NCI-H526 (cell line): ENCODE measurements around the gene MMP7.
A peak's percentile ranks its signal among the peaks of the same experiment; 100 is the strongest.
"Not testable (repeated sequence)": the region's sequence is repeated elsewhere in the genome, so short reads cannot be mapped to it uniquely, and the experiment has no call there.

Experiments
- DNase-seq, 2 experiments: peaks; one replicate each; lab custom pipeline; 2025; lab: John Stamatoyannopoulos, UW

The MMP7 gene

GRCh38 chr11:102539567-102539966 lies 9.0 kb upstream of the MMP7 start:
- DNase-seq = no peak

- DNase-seq = no peak
Observed at GRCh38 chr11:102538932-102539331, 8.4 kb upstream of the MMP7 start.

GRCh38 chr11:102534261-102534872 lies 3.8 kb upstream of the MMP7 start:
- DNase-seq = peak in 1 of 2 experiments; percentile 18

GRCh38 chr11:102528618-102529017 lies 1.9 kb downstream of the MMP7 start:
- DNase-seq = no peak

DNA sequence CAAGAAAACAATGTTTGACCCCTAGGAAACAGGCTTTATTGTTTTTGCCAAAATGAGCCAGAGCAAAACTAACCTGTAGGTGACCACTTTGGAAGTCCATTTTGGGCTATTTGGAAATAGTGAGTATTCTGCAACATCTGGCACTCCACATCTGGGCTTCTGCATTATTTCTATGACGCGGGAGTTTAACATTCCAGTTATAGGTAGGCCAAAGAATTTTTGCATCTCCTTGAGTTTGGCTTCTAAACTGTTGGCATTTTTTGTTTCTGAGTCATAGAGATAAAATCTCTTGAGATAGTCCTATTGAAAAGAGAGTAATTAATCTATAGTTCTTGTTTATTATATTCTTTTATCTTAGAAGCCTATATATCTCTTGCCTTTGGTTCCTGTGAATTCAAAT lies 2.9 kb downstream of the MMP7 start:
- no peak for DNase-seq

DNA sequence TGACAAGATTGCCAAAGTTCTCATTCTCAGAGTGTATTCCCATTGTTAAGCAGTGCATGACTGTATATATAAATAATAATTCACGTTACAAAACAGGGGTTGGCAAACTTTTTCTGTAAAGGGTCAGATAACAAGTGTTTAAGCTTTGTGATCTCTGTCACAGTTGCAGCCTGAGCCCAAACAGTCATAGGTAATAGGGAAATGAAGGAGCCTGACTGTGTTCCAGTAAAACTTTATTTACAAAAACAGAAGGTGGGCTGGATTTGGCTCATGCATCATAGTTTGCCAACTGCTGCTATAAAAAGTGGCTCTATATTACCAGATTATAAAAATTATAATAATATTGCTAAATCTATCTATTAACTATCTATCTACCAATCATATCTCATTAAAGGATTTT lies 3.5 kb downstream of the MMP7 start:
- DNase-seq = no peak

DNA sequence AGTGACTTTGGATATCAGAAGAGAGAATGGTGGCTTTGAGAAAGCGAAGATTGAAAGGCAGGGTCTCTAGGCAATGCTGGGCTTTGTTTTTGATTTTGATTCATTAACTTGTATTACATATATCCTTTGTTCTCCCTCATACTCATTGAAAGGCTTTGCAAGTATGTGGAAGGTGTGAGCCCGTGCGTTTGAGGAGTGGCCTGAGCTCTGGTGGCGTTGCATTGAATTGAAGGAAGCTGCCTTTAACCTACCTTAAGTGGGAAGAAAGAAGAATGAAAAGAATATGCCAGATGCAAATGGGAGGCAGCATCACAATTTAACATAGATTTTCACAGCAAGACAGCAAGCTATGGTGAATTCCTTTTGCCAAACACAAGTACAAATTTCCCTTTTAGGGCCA lies 6.7 kb downstream of the MMP7 start:
- DNase-seq = no peak

DNA sequence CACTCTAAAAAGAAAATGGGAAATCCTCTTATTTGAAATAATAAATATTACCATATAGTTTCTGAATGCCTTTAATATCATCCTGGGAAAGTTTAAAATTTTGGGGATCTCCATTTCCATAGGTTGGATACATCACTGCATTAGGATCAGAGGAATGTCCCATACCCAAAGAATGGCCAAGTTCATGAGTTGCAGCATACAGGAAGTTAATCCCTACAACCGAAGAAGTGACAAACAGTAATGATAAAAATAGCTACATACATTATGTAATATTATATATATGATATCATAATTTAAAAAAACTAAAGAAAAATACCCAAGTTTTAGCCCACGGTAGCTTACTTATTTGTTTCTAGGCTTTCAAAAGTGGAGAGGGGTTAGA lies 7.4 kb downstream of the MMP7 start:
- DNase-seq = no peak

- DNase-seq = no peak
Observed at GRCh38 chr11:102522312-102523188, 8.0 kb downstream of the MMP7 start.

DNA sequence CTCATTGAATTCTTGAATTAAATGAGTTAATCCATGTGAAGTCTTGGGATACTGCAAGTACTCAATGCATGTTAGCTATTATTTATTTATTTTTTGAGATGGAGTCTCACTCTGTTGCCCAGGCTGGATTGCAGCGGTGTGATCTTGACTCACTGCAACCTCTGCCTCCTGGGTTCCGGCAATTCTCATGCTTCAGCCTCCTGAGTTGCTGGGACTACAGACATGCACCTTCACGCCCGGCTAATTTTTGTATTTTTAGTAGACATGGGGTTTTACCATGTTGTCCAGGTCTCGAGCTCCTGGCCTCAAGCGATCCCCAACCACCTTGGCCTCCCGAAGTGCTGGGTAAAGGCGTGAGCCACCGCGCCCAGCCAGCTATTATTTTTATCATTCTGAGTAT lies 9.4 kb downstream of the MMP7 start:
- no peak for DNase-seq

DNA sequence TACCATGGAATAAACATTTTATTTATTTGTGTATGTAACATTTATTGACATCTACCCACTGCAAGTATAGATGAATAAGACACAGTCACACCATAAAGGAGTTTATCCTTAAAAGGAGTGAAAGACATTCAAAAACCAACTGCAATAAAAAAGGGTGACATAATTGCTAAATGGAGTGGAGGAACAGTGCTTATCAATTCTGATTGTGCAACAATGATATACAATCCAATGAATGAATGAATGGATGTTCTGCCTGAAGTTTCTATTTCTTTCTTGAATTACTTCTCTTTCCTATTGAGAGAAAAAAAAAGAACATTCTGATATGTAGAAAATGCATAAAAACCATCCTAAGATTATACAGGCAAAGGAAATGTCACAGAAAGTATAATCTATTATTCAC lies 10.0 kb downstream of the MMP7 start:
- DNase-seq = no peak

DNA sequence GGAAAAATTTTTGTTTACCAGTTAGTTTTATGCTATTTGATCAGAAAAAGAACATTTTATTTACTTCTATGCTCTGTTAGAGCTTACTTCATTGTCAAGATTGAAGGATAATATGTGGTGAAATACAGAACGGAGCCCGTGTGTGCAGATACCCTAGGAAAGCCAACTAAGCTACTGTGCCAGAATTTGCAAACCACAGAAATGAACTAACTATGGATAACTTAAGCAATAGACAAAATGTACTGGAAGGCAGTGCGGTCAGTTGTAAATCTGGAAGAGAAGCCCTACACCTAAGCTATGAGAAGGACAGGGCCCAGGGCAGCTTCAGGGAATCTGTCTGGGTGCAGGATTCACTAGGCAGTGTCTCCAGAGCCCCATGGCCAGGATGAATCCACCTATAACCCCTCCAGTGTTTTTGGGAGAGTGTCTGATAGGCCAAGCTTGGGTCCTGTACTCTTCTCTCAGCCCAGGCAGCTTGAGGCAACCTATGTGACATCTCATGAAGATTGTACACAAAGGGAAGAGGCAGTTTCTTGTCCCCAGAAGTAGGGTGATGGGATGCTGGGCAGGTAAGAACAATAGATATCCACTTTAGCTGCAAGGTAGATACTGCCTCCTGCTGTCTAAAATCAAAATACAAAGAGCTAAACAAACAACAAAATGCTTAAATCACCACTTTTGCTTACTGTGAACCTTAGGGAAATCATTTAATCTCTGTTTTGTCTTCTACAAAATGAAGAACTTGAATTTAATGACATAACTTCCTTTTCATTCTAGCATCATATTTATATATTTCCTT lies 12.1 kb downstream of the MMP7 start:
- peak in 1 of 2 experiments; percentile 25 for DNase-seq

- no peak for DNase-seq
Observed at GRCh38 chr11:102517670-102518069, 12.9 kb downstream of the MMP7 start.

DNA sequence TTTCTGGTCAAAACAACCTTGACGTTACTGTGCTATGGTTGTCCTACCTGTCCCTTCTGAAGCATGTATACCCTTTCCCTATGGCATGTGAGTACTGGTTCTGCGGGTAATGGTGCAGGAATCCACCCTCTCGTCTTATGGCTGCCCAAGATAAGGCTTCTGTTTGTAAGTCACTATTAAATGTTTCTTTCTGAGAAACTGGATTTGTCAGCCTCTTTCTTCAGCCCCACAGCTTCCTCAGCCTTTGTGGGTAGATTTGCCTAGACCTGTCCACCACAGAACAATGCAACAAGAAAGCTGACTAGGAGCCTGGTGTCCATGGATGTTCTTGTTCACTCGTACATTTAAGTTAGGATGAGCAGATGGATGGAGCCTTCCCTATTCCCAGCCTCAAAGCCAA lies 14.4 kb downstream of the MMP7 start:
- DNase-seq = no peak

DNA sequence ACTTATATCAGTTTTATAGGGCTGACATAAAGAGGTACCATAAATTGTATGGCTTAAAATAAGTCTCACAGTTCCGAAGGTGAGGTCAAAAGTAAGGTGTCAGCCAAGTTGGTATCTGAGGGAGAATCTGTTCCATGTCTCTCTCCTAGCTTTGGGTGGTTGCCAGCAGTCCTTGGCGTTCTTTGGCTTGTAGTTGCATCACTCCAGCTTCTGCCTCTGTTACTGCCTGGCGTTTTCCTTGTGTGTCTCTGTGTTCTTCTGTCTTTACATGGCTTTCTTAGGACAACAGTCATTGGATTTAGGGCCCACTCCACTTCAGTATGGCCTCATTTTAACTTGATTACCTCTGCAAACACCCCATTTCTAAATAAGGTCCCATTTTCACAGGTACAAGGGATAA lies 16.7 kb downstream of the MMP7 start:
- no peak for DNase-seq

- DNase-seq = no peak
Observed at GRCh38 chr11:102510439-102511135, 20.0 kb downstream of the MMP7 start.

GRCh38 chr11:102502831-102503230 lies 27.7 kb downstream of the MMP7 start:
- not testable (repeated sequence) for DNase-seq

DNA sequence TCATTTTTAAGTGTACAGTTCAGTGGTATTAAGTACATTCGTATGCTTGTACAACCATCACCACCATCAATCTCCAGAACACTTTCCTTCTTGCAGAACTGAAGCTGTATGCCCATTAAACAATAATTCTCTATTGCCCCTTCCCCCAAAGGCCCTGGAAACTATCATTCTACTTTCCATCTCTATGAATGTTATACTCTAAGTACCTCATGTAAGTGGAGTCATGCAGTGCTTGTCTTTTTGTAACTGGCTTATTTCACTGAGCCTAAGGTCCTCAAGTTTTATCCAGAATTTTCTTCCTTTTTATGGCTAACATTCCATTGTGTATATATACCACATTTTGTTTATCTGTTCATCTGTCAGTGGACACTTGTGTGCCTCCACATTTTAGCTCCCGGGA lies 29.7 kb downstream of the MMP7 start:
- no peak for DNase-seq

- no peak for DNase-seq
Observed at GRCh38 chr11:102499931-102500330, 30.6 kb downstream of the MMP7 start.

GRCh38 chr11:102499151-102499550 lies 31.4 kb downstream of the MMP7 start:
- DNase-seq = no peak

DNA sequence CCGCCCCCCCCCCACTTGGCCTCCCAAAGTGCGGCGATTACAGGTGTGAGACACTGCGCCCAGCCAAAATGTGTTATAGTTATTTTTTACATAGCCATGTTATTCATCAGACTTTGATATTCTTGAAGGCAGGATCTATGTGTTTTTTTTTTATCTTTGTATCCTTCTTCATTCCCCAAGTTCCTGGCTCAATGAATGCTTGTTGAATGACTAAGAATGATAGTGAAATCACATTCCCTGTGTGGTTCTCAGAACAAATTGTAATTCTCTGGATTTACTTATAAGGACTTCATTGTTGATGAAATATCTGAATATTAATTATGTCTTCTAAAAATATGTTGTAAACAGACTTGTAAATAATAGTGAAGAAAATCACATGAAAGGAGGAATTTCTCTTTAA lies 33.5 kb downstream of the MMP7 start:
- DNase-seq = no peak
